ENCODE data around the gene DOP1A.
"Not testable (repeated sequence)": the region's sequence is repeated elsewhere in the genome, so short reads cannot be mapped to it uniquely, and the experiment has no call there.

Gene DOP1A

DNA sequence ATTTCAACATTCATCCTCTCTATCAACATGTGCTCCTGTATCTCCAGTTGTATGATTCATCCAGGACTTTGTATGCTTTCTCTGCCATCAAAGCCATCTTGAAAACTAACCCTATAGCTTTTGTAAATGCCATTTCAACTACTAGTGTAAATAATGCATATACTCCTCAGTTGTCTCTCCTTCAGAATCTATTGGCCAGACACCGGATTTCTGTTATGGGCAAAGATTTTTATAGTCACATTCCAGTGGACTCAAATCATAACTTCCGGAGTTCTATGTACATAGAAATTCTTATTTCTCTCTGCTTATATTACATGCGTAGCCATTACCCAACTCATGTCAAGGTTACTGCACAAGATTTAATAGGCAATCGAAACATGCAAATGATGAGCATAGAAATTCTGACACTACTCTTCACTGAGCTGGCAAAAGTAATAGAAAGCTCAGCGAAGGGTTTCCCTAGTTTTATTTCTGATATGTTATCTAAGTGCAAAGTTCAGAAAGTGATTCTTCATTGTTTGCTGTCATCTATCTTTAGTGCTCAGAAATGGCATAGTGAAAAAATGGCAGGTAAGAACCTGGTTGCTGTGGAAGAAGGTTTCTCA is 70.7 kb downstream of the DOP1A start:
- DNase-seq (ENCODE audit: extremely low read depth in 1 of 2, low read depth in 1 of 2), result no peak

DNA sequence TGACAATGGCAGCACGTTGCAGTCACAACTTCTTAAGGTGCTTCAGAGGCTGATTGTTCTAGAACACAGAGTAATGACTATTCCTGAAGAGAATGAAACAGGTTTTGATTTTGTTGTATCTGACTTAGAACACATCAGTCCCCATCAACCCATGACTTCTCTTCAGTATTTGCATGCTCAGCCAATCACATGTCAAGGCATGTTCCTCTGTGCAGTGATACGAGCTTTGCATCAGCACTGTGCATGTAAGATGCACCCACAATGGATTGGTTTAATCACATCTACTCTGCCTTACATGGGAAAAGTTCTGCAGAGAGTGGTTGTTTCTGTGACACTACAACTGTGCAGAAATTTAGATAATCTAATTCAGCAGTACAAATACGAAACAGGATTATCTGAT is 71.3 kb downstream of the DOP1A start:
- no peak for DNase-seq (ENCODE audit: extremely low read depth in 1 of 2, low read depth in 1 of 2)

DNA sequence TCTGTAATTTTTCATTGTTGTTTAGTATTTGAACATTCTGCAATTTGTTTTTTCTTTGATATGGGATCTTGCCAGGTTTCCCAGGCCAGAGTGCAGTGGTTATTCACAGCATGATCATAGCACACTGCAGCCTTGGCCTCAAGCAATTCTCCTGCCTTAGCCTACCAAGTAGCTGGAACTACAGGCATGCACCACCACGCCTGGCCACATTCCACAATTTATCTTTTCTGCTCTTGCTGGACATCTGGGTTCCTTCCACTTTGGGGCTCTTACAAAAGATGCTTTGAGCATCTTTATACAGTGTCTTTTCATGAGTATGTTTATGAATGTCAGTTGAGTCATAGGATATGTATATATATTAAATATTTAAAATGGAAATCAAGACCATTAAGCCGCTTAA is 83.6 kb downstream of the DOP1A start:
- no peak for DNase-seq (ENCODE audit: extremely low read depth in 1 of 2, low read depth in 1 of 2)

GRCh38 chr6:83152913-83153312 is 85.4 kb downstream of the DOP1A start:
- no peak for DNase-seq (ENCODE audit: extremely low read depth in 1 of 2, low read depth in 1 of 2)

DNA sequence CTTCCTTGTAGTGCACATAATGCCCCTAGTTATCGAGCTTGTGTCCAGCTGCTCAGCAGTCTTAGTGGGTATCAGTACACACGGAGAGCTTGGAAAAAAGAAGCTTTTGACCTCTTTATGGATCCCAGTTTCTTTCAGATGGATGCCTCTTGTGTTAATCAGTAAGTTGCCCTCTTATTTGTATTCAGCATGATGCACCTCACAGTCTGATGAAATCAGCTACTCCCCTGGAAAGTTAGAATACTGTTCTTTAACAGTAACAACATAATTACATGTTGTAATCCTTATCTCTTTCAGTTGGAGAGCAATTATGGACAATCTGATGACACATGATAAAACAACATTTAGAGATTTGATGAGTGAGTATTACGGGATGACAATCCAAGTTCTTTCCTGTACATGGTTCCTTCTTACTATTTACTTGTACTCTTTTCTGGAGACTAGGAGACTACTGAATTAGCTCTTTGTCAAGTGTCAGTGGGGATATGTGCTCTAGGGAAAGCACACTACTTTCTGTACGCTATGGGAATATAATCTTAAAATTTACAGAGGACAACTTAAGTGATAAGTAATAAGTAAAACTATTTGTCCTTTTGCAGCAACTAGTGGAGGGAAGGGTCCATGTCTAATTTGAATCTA is 86.5 kb downstream of the DOP1A start:
- DNase-seq (ENCODE audit: extremely low read depth in 1 of 2, low read depth in 1 of 2), result no peak

GRCh38 chr6:83155794-83156193 is 88.3 kb downstream of the DOP1A start:
- DNase-seq (ENCODE audit: extremely low read depth in 1 of 2, low read depth in 1 of 2), result no peak

DNA sequence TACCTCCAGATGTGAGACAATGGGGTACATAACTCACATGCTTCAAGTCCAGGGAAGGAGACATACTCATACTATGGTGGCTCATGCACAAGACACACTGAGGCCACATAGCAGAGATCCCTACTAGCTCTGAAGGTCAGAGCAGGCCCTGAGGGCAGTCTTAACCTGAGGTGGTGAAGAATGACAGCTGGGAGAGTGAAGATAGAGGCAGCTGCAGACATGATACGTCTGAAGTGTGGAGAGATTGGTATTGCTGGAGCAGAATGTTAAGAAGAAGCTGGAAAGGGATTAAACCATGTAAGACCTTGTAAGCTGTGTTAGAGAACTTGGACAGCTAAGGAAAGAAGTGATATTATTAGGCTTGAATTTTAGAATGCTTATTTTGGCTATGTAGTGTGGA is 92.7 kb downstream of the DOP1A start:
- DNase-seq (ENCODE audit: extremely low read depth in 1 of 2, low read depth in 1 of 2), result no peak

- no peak for DNase-seq (ENCODE audit: extremely low read depth in 1 of 2, low read depth in 1 of 2)
Observed at GRCh38 chr6:83167726-83168278, 100.3 kb downstream of the DOP1A start.

- no peak for DNase-seq (ENCODE audit: extremely low read depth in 1 of 2, low read depth in 1 of 2)
Observed at GRCh38 chr6:83168556-83168955, 101.1 kb downstream of the DOP1A start.

DNA sequence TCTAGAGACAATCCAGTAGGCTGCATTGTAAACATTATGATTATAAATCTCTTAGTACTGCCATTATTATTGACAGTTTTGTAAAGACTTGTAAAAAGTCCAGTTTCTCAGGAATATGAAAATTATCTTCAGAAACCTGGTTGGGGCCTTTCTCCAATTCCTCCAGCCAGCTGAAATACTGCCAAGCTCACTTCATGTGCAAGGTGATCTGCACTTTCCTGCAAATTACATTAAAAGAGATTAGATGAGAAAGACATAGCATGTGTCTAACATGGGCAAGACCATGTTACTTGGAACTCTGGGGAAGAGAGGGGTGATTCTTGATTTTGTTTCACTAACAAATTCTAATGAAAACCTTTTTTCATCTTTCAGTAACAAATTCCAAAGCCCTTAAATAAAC is 101.6 kb downstream of the DOP1A start:
- DNase-seq (ENCODE audit: extremely low read depth in 1 of 2, low read depth in 1 of 2), result no peak

DNA sequence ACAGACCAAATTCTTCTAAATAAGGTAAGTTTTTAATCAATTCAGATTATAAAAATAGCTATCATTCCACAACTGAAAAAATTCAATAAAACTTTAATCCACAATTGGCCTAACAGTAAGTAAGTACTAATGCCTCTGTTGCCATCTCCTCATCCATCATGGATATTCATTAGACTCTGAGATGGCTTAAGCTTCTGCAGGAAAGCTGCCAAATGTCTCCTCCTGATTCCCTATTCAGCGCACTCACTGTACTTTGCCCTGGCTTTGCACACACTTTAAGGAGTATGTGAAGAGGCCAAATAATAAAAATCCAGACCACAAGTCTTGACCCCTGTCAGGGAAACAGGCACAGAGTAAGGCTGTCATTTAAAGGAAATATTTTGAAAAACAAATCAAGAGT is 102.0 kb downstream of the DOP1A start:
- no peak for DNase-seq (ENCODE audit: extremely low read depth in 1 of 2, low read depth in 1 of 2)

DNA sequence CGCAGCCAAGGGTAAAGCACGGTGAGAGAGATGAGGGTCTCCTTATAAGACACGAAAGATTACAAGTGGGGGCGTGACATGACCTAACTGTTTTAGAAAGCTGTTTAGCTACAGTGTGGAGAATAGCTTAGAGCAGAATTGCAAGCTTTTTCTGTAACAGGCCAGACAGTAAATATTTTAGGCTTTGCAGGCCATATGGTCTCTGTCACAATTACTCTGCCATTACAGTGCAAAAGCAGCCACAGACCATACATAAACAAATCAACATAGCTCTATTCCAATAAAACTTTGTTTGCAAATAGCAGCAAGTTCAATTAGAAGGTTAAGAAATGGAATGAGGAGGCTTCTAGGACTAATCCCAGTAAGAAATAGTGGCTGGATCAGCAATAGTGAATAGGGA is 108.8 kb downstream of the DOP1A start:
- DNase-seq (ENCODE audit: extremely low read depth in 1 of 2, low read depth in 1 of 2), result no peak

DNA sequence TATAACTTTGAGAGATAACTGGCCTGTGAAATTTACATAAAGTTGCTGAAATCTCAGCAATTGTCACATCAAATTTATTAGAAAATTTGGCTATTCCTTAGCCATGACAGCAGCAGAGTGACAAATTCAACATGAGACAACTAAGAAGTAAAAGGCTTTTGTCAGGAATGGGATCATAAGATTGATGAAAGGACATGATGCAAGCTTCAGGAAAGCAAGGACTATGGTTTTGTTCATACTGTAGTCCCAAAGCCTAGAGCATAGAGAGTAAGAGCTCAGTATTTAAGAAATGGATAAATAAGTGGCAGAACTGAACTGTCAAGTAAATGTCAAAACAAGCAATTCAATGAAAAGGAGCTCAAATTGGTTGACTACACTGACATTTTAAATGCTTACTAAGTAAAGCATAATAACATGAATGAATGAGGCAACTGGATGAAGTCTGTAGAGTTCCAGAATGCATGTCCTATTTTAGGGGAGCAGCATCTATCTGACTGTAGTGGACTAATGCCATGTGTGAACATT is 113.0 kb downstream of the DOP1A start:
- no peak for DNase-seq (ENCODE audit: extremely low read depth in 1 of 2, low read depth in 1 of 2)

DNA sequence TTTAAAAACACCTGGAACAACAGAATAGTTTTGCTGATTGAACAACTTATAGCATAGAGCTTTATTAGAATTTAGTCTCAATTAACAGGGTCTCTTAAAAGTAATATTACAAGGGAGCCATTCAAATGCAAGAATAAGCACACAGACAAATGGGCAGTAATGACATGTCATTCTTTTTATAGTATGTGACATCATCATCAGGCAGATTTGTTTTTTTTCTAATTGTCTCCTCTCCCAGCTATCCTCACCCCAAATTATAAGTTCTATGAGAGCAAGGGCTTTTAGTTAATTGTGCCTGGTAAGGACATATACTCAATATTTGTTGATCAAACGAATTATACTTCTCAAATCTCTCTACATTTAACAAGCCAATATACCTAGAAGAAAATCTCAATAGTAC is 114.6 kb downstream of the DOP1A start:
- DNase-seq (ENCODE audit: extremely low read depth in 1 of 2, low read depth in 1 of 2), result no peak

- DNase-seq (ENCODE audit: extremely low read depth in 1 of 2, low read depth in 1 of 2), result no peak
Observed at GRCh38 chr6:83183082-83183828, 115.8 kb downstream of the DOP1A start.

- DNase-seq (ENCODE audit: extremely low read depth in 1 of 2, low read depth in 1 of 2), result no peak
Observed at GRCh38 chr6:83185096-83185495, 117.6 kb downstream of the DOP1A start.

DNA sequence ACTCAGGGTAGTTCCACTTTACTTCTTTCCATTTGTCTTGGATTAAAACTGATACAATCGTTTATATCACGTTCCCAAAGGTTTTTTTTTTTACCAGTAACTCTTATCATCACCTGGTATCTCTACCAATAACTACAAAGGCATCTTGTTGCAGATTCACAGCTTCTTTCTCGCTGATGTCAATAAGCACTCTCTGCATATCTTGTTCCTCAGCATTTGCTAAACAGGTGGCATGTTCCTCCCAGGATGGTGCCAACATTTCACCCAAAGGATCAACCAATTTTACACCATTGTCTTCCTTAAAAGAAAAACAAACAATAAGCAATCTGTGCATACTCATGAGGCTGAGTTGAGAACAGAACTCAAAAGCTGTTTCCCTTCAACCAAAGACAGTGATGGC is 121.0 kb downstream of the DOP1A start:
- no peak for DNase-seq (ENCODE audit: extremely low read depth in 1 of 2, low read depth in 1 of 2)

DNA sequence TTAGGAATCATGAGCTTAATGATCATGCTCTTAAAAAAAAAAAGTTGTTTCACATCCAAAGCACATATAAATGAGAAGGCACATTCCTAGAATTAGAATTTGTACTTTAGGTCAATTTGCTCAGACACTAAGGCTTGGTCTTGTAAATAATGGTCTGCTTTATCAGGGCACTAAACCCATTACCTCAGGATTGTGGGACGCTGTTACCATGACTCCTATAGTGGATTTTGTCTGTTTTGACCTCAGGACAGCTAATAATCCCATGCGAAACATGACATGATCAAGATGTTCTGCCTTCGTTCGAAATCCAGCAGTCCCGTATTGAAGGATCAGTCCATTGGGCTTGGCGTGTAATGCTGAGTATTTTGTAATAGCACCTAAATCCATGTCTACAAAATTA is 123.2 kb downstream of the DOP1A start:
- no peak for DNase-seq (ENCODE audit: extremely low read depth in 1 of 2, low read depth in 1 of 2)

DNA sequence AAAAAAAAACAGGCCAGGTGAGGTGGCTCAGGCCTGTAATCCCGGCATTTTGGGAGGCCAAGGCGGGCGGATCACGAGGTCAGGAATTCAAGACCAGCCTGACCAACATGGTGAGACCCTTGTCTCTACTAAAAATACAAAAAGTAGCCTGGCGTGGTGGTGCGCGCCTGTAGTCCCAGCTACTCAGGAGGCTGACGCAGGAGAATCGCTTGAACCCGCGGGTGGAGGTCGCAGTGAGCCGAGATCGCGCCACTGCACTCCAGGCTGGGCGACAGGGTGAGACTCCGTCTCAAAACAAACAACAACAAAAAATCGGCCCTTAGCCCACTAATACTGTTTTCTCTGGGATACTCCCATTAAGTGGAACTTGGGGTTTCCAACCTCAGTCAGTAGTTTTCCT is 124.5 kb downstream of the DOP1A start:
- not testable (repeated sequence) for DNase-seq (ENCODE audit: extremely low read depth in 1 of 2, low read depth in 1 of 2)

- DNase-seq (ENCODE audit: extremely low read depth in 1 of 2, low read depth in 1 of 2), result no peak
Observed at GRCh38 chr6:83192456-83192855, 125.0 kb downstream of the DOP1A start.

GRCh38 chr6:83192871-83193746 is 125.6 kb downstream of the DOP1A start, which contains the start of the genes PGM3 and RWDD2A:
PGM3 (minus strand) TSS chr6:83193265; CDS start chr6:83191012, 2,253 bp downstream.
RWDD2A (plus strand) TSS chr6:83193357; CDS start chr6:83194452, 1,095 bp downstream.
- peak; percentile 80 to 81 for DNase-seq (ENCODE audit: extremely low read depth in 1 of 2, low read depth in 1 of 2)

Measured in stimulated activated CD8-positive, alpha-beta memory T cell treated with anti-CD3 and anti-CD28 coated beads, Interleukin-7, amount 100 ng/mL, for 48 hours (primary cell).